Measurements from ENCODE around the gene KIF2C.

The KIF2C gene

DNA sequence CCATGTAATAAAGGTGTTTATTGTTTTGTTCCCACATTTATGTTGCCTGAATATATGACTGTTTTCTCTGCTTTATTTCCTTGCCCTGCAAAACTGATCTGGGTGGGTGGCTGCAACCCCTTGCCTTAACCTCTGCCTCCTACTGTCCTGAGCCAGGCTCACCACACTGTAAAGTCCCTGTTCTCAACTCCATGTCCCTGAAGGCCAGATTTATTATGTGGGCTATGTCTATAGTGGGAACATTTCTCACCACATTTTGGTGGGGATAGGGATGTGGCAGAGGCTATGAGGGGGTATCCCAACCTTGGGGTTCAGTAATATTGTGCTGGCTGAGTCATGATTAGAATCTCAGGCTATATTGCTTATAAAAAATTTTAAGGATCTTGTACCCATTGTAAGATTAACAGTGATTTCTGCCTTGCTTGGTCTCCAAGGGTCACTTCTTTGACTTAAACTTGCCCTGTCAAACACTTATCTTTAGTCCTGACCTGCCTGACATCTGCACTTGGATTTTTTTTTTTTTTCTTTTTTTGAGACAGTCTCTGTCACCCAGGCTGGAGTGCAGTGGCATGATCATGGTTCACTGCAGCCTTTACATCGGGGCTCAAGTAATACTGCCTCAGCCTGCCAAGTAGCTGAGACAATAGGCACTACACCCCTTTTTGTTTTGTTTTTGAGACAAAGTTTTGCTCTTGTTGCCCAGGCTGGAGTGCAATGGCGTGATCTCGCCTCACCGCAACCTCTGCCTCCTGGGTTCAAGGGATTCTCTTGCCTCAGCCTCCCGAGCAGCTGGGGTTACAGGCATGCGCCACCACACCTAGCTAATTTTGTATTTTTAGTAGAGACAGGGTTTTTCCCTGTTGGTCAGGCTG, 39.3 kb downstream of the KIF2C start:
- no peak overlapping the region for H3K9ac ChIP-seq (ENCODE audit: low read length)
- peaks cover 46% of the 10 kb centered on the region for H3K36me3 ChIP-seq (replicated peaks; ENCODE audit: low read depth, low read length)
- peaks cover 20% of the 10 kb centered on the region for H3K4me1 ChIP-seq (ENCODE audit: low read length)
- no peak overlapping the region for H3K27ac ChIP-seq (ENCODE audit: low read length)
- no peak overlapping the region for H2AFZ ChIP-seq (ENCODE audit: low read depth, low read length)
- peaks cover 47% of the 10 kb centered on the region for H3K79me2 ChIP-seq (ENCODE audit: low read length)
- H3K4me2 ChIP-seq (ENCODE audit: low read length): no peak overlapping the region
- no peaks in the 10 kb centered on the region for H3K27me3 ChIP-seq (ENCODE audit: low read depth, low read length)
- peaks cover 31% of the 10 kb centered on the region for H4K20me1 ChIP-seq (ENCODE audit: insufficient read depth, low read length)
- no peaks in the 10 kb centered on the region for H3K9me3 ChIP-seq (ENCODE audit: insufficient read depth, low read length)
- TF ChIP-seq, protein P1, sequence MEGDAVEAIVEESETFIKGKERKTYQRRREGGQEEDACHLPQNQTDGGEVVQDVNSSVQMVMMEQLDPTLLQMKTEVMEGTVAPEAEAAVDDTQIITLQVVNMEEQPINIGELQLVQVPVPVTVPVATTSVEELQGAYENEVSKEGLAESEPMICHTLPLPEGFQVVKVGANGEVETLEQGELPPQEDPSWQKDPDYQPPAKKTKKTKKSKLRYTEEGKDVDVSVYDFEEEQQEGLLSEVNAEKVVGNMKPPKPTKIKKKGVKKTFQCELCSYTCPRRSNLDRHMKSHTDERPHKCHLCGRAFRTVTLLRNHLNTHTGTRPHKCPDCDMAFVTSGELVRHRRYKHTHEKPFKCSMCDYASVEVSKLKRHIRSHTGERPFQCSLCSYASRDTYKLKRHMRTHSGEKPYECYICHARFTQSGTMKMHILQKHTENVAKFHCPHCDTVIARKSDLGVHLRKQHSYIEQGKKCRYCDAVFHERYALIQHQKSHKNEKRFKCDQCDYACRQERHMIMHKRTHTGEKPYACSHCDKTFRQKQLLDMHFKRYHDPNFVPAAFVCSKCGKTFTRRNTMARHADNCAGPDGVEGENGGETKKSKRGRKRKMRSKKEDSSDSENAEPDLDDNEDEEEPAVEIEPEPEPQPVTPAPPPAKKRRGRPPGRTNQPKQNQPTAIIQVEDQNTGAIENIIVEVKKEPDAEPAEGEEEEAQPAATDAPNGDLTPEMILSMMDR (IDR thresholded peaks at IDR 0.05; ENCODE audit: low read depth, low read length): no peak
- TF ChIP-seq EZH2phosphoT487 (IDR thresholded peaks at IDR 0.05; ENCODE audit: low read depth): no peak
- no peak overlapping the region for H3K4me3 ChIP-seq (ENCODE audit: low read length)

DNA sequence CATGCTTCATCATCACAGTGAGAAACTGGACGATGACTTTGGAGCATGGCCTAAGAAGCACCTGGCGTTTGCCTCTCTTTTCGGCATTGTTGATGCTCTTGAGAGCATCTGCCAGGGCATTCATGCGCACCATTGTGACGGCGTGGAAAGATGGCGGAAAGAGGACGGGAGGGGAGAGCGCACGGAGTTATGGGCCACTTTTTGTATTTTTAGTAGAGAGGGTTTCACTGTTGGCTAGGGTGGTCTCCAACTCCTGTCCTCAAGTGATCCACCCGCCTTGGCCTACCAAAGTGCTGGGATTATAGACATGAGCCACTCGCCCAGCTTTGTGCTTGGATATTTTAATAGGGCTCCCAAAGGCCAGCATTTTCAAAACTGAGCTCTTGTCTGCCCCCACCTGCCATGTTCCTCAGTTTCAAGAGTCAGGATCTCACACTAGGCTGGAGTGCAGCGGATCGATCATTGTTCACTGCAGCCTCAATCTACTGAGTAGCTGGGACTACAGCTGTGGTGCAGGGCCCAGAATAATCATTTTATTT, 41.0 kb downstream of the KIF2C start:
- Histone ChIP-seq H3K9me3 (ENCODE audit: insufficient read depth, low read length) (no peaks in the 10 kb centered on the region), H3K9ac (ENCODE audit: low read length) (no peak overlapping the region), H3K27me3 (ENCODE audit: low read depth, low read length) (no peaks in the 10 kb centered on the region), H4K20me1 (ENCODE audit: insufficient read depth, low read length) (peaks cover 31% of the 10 kb centered on the region), H3K4me1 (ENCODE audit: low read length) (peaks cover 31% of the 10 kb centered on the region), H3K27ac (ENCODE audit: low read length) (no peak overlapping the region), H3K36me3 (replicated peaks; ENCODE audit: low read depth, low read length) (peaks cover 45% of the 10 kb centered on the region), H3K79me2 (ENCODE audit: low read length) (peaks cover 32% of the 10 kb centered on the region), H3K4me2 (ENCODE audit: low read length) (no peak overlapping the region), H3K4me3 (ENCODE audit: low read length) (no peak overlapping the region), H2AFZ (ENCODE audit: low read depth, low read length) (no peak overlapping the region)
- TF ChIP-seq, protein P1 (IDR thresholded peaks at IDR 0.05; ENCODE audit: low read depth, low read length): no peak
- no peak for TF ChIP-seq EZH2phosphoT487 (IDR thresholded peaks at IDR 0.05; ENCODE audit: low read depth)

DNA sequence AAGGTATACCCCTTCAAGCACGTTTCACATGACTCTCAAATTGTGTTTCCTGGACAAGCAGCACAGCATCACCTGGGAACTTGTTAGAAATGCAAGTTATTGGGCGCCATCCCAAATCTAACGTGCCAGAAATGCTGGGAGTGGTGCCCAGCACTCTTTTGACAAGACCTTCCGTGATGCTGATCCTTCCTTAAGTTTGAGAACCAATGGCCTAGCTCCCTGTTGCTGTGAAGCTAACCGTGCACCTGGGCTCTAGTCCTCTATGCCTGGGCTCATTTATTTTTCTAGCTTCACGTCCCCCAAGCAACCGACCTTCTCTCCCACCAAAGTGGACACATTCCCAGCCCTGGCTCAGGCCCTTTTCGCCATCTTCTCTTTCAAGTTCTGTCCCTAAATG, 44.1 kb downstream of the KIF2C start:
- H3K4me3 ChIP-seq (ENCODE audit: low read length): peak overlapping the region; percentile 84
- H2AFZ ChIP-seq (ENCODE audit: low read depth, low read length): peak overlapping the region; percentile 46; the same call in 1 of the 2 replicates
- peaks cover 27% of the 10 kb centered on the region for H3K4me1 ChIP-seq (ENCODE audit: low read length)
- no peak for TF ChIP-seq EZH2phosphoT487 (IDR thresholded peaks at IDR 0.05; ENCODE audit: low read depth)
- TF ChIP-seq, protein P1 (IDR thresholded peaks at IDR 0.05; ENCODE audit: low read depth, low read length): no peak
- H3K9me3 ChIP-seq (ENCODE audit: insufficient read depth, low read length): no peaks in the 10 kb centered on the region
- H3K36me3 ChIP-seq (replicated peaks; ENCODE audit: low read depth, low read length): peaks cover 16% of the 10 kb centered on the region
- peak overlapping the region; percentile 73 for H3K9ac ChIP-seq (ENCODE audit: low read length)
- H3K27me3 ChIP-seq (ENCODE audit: low read depth, low read length): no peaks in the 10 kb centered on the region
- peaks cover 2% of the 10 kb centered on the region for H3K79me2 ChIP-seq (ENCODE audit: low read length)
- H3K27ac ChIP-seq (ENCODE audit: low read length): peak overlapping the region; percentile 64
- peaks cover 3% of the 10 kb centered on the region for H4K20me1 ChIP-seq (ENCODE audit: insufficient read depth, low read length)
- peak overlapping the region; percentile 88 for H3K4me2 ChIP-seq (ENCODE audit: low read length)

Data from OCI-LY3 (cell line).